ENCODE measurements around the gene EIF1.

Gene EIF1

DNA sequence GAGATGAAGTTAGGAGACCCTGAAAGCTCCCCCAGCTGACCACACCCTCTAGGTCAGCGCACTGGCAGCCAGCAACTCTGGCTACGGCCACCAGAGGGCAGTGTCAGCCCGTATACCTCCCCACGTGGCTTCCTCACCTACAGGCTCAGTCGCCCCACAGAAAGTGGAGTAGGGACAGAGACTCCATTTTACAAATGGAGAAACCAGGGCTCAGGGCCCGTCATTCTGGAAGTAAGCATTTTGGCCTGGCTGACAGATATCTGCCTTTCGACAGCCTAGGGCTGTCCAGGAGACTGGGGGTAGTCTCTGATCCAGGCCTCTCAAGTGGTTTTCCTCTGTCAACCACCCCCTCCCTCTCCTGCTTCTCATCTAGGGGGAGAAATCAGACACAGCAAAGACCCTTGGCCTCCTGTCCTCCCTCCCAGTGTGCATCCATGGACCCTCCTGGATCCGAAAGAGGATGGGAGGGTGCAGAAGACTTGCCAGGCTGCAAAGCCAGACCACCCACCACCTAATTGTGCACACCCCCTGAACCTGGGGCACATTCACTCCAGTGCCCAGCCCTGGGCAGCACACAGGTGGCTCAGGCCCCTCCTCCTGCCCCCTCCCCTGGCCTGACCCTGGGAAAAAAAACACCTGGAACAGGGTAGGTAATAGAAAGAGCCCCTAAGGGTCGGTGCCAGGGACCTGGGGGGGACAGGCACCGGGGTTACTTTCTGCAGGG is 49.6 kb downstream of the EIF1 start:
- peak; percentile 77 for DNase-seq

DNA sequence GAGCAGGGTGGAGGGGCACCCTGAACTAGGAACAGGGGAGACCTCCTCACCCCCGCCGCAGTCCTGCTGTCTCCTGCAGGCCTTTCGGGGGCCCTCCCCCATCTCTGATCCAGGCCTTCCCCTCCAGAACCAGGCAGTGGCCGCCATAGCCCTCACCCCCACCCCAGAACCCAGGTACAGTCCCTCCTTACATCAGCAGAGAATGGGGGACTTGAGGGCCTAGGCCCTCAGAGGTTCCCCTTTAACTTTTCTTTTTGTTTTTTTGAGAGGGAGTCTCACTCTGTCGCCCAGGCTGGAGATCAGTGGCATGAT is 50.1 kb downstream of the EIF1 start:
- DNase-seq = no peak

DNA sequence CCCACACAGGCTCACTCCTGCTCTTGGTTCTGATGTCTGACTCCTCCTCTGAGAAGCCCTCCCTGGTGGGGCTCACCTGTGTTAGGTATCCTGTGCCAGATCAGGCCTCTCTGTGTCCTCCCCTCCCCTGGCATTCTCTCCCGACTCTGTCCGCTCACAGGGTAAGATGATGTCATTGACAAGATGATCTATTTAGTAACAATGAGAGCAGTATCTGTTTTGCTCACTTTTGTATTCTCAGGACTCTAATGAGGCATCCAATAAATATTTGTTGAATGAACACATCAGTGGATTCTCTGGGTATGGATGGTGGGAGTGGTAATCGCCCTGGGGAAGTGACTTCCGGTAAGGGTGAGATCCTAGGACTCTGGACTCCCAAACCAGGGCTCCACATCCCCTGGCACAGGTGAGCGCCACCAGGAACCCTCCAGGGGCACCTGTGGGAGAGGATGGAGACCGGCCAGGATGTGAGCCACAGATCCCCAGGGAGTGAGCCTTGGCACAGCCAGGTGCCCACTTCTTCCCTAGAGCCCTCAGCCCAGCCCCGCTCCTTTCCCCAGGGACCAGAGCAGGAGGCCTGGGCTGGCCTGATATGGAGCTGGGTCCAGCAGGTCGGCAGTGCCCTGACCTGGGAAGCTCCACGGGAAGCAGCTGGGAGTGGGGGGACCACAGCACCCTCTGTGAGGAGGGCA is 51.1 kb downstream of the EIF1 start:
- DNase-seq = no peak

DNA sequence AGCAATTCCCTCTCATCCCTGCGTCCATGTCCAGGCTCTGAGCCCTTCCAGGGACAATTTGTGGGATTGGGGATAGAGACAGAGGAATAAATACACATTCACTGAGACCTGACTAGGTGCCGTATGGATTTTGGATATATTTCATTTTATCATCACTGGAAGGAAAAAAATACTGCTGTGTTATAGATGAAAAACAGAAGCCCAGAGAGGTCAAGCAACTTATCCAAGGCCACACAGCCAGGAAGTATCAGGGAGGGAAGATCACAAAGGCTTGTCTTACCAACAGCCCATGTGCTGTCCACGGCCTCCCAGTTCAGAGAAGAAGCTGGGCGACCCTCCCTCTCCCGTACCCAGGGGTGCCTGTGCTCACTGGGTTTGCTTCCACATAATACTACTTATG is 51.8 kb downstream of the EIF1 start:
- DNase-seq = no peak

DNA sequence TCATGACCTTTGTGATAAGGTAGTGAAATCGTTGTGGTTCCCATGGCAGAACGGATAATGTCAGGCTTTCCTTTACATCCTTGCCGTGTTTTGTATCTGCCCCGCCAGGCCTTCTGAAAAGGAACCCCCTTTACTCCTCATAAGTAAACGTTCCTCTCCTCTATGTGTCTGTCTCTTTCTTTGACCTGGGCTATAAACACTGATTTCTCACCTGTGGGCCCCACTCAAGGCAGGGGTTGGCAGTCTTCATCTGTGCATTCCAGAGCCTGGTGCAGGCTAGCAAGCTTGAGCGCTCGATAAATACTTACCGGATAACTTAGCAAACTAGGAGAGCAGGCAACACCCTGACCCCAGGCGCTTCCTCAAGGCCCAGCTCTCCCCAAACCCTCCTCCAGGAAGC is 53.0 kb downstream of the EIF1 start:
- no peak for DNase-seq

Measured in 8988T (cell line).